MG63 (cell line): ENCODE measurements around the gene VCY1B. TPM values are rescaled to one million over a fixed set of nuclear protein-coding genes. Genes with fewer than 3 reads are reported as not detected.
"Not testable (repeated sequence)": the region's sequence is repeated elsewhere in the genome, so short reads cannot be mapped to it uniquely, and the experiment has no call there.

ENCODE experiments used
- DNase-seq: peaks from one replicate; pipeline ENCODE4 v3.0.0-alpha.2; 2020
- H3K27me3 ChIP-seq: fragments of 250-450 bp; sonication (Bioruptor Pico); 2 replicates; pipeline ENCODE4 v1.5.1; 2020; ENCODE audit warnings: mild to moderate bottlenecking, moderate library complexity
- H3K36me3 ChIP-seq: fragments of 250-450 bp; sonication (Bioruptor Pico); 2 replicates; pipeline ENCODE4 v1.5.1; 2020; ENCODE audit warnings: mild to moderate bottlenecking, moderate library complexity
- H3K4me3 ChIP-seq: fragments of 250-450 bp; sonication (Bioruptor Pico); 2 replicates; pipeline ENCODE4 v1.5.1; 2020; ENCODE audit warnings: mild to moderate bottlenecking, moderate library complexity
- H3K9me3 ChIP-seq: fragments of 250-450 bp; sonication (Bioruptor Pico); 2 replicates; pipeline ENCODE4 v1.5.1; 2020; ENCODE audit warnings: mild to moderate bottlenecking, moderate library complexity
- total RNA-seq: library from RNA; depleted of rRNA; stranded (reverse); fragments of >200 nt; shearing (Covaris generic); gene quantifications from 2 replicates; pipeline ENCODE4 v1.2.3, GENCODE V29; 2014; ENCODE audit warnings: low replicate concordance; rRNA removed

VCY1B gene
- total RNA-seq: not detected in 2 replicates

GRCh38 chrY:14055927-14056326 lies at the start of gene VCY1B:
VCY1B (plus strand) TSS chrY:14056227; CDS start chrY:14056290, 63 bp downstream.
- H3K9me3 ChIP-seq, H3K36me3 ChIP-seq, DNase-seq: not testable (repeated sequence)

DNA sequence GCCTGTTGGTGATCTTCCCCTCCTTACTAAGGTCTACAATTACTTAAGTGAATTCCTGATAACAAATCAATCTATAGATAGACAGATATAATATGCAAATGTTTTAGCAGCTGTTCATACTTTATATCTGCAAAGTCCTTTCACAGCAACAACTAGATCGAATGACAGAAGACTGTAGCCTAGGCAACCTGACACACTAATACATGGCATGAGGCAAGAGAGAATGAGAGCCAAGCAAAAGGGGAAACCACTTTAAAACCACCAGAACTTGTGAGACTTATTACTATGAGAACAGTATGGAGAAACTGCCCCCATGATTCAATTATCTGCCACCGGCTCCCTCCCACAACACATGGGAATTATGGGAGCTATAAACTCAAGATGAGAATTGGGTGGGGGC lies 44.1 kb upstream of the VCY1B start:
- not testable (repeated sequence) for H3K36me3 ChIP-seq, H3K4me3 ChIP-seq, H3K27me3 ChIP-seq, H3K9me3 ChIP-seq, DNase-seq

More at GRCh38 chrY:14055927-14056326, at the start of gene VCY1B:
- not testable (repeated sequence) for H3K4me3 ChIP-seq, H3K27me3 ChIP-seq

DNA sequence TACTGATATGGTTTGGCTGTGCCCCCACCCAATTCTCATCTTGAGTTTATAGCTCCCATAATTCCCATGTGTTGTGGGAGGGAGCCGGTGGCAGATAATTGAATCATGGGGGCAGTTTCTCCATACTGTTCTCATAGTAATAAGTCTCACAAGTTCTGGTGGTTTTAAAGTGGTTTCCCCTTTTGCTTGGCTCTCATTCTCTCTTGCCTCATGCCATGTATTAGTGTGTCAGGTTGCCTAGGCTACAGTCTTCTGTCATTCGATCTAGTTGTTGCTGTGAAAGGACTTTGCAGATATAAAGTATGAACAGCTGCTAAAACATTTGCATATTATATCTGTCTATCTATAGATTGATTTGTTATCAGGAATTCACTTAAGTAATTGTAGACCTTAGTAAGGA lies 25.6 kb upstream of the VCY1B start:
- not testable (repeated sequence) for H3K36me3 ChIP-seq, H3K27me3 ChIP-seq, H3K9me3 ChIP-seq, DNase-seq, H3K4me3 ChIP-seq

DNA sequence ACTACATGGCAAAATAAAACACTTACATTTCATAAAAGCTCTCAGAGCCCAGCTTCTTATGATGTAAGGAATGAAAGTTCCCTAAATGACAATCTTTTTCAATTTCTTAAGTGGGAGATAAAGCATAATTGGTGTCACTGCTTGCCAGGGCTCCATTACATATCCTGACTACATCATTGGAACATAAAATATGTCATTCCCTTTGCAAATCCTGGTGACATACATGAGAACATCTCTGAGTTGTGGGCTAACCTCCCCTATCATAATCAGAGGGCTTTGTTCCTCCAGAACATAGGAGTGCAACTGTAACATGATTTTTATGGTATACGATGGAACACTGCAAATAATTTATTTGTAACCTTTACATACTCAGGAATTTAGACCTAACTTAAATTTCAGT lies 29.9 kb downstream of the VCY1B start:
- DNase-seq: no peak

More for the DNA sequence above, 29.9 kb downstream of the VCY1B start:
- Histone ChIP-seq H3K36me3 (no peaks in the 10 kb centered on the region), H3K9me3 (no peaks in the 10 kb centered on the region), H3K27me3 (no peaks in the 10 kb centered on the region), H3K4me3 (no peak overlapping the region)

Other genes with a start within 250 kb of the VCY1B start
- gene VCY, start 69.8 kb upstream of the VCY1B start, total RNA-seq: not detected in 2 replicates